Loucy (cell line): ENCODE results near the gene DYNC1LI1.

Experiments used
- H2AFZ ChIP-seq: fragments of 200-600 bp; sonication (generic); 2 replicates; pipeline ENCODE4 v1.6.0; 2016; ENCODE audit warnings: antibody characterized with exemption, mild to moderate bottlenecking, low read length, moderate library complexity
- H3F3A ChIP-seq: fragments of 200-600 bp; 2 replicates; pipeline ENCODE4 v1.6.0; 2016; ENCODE audit warnings: antibody characterized with exemption, low read depth, mild to moderate bottlenecking
- H3K27me3 ChIP-seq: fragments of 200-600 bp; sonication (generic); 2 replicates; pipeline ENCODE4 v1.6.1; 2014; ENCODE audit warnings: low read length, mild to moderate bottlenecking; ENCODE audit not compliant: insufficient read depth, poor library complexity, severe bottlenecking
- H3K36me3 ChIP-seq: fragments of 200-600 bp; sonication (generic); 2 replicates; pipeline ENCODE4 v1.6.1; 2016; ENCODE audit warnings: low read length; ENCODE audit not compliant: insufficient read depth
- H3K4me1 ChIP-seq: fragments of 200-600 bp; sonication (generic); 2 replicates; pipeline ENCODE4 v1.5.1; 2014; ENCODE audit warnings: low read length, mild to moderate bottlenecking; ENCODE audit not compliant: insufficient read depth, poor library complexity, severe bottlenecking
- H3K4me2 ChIP-seq: fragments of 200-600 bp; sonication (generic); 2 replicates; pipeline ENCODE4 v1.6.0; 2014; ENCODE audit warnings: antibody characterized with exemption, low read length, low read depth, mild to moderate bottlenecking; ENCODE audit not compliant: poor library complexity, severe bottlenecking
- H3K4me3 ChIP-seq: fragments of 200-600 bp; sonication (generic); 2 replicates; pipeline ENCODE4 v1.5.1; 2014; ENCODE audit warnings: low read length, mild to moderate bottlenecking, mixed read lengths; ENCODE audit not compliant: poor library complexity, severe bottlenecking
- H3K79me2 ChIP-seq: fragments of 200-600 bp; sonication (generic); 2 replicates; pipeline ENCODE4 v1.6.1; 2014; ENCODE audit warnings: low read length; ENCODE audit not compliant: insufficient read depth
- H3K9ac ChIP-seq: fragments of 200-600 bp; sonication (generic); 2 replicates; pipeline ENCODE4 v1.6.0; 2014; ENCODE audit warnings: mild to moderate bottlenecking, low read depth, low read length, moderate library complexity; ENCODE audit not compliant: poor library complexity, severe bottlenecking
- H3K9me2 ChIP-seq: fragments of 200-600 bp; sonication (generic); replicated peaks from 2 replicates; pipeline ENCODE4 v1.6.1; 2016; ENCODE audit warnings: low read depth, low read length, mixed read lengths
- H3K9me3 ChIP-seq: fragments of 200-600 bp; sonication (generic); 2 replicates; pipeline ENCODE4 v1.6.1; 2014; ENCODE audit warnings: mild to moderate bottlenecking, antibody characterized with exemption, low read length, low read depth; ENCODE audit not compliant: insufficient read depth
- H4K20me1 ChIP-seq: fragments of 200-600 bp; sonication (generic); 2 replicates; pipeline ENCODE4 v1.6.0; 2014; ENCODE audit warnings: antibody characterized with exemption, low read length, mild to moderate bottlenecking; ENCODE audit not compliant: insufficient read depth, poor library complexity, severe bottlenecking
- EZH2phosphoT487 ChIP-seq: fragments of 200-600 bp; IDR thresholded peaks from 2 replicates; pipeline ENCODE4 v1.6.1; 2018; ENCODE audit warnings: antibody characterized with exemption, mild to moderate bottlenecking, moderate library complexity, borderline replicate concordance
- TF ChIP-seq, protein P1 (sequence below): fragments of 200-600 bp; sonication (generic); conservative IDR thresholded peaks from 2 replicates; pipeline ENCODE4 v1.5.1; 2014; ENCODE audit warnings: mild to moderate bottlenecking, antibody characterized with exemption, low read length

The DYNC1LI1 gene

DNA sequence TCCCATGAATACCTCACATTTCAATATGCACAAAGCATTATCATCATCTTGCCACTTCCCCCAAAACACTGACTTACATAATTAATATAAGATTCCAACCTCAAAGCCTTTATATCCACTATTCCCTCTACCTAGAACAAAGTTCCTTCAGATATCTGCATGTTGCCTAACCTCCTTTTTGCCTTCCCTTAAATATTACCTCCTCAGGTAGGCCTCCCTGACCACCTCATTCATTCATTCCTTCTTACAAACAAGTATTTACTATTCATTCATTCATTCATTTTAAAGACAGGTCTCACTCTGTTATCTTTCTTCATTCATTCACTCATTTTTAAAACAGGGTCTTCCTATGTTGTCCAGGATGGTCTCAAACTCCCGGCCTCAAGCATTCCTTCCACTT lies 18.6 kb downstream of the DYNC1LI1 start:
- no peaks in the 10 kb centered on the region for H3K27me3 ChIP-seq
- no peak for TF ChIP-seq EZH2phosphoT487
- TF ChIP-seq, protein P1, sequence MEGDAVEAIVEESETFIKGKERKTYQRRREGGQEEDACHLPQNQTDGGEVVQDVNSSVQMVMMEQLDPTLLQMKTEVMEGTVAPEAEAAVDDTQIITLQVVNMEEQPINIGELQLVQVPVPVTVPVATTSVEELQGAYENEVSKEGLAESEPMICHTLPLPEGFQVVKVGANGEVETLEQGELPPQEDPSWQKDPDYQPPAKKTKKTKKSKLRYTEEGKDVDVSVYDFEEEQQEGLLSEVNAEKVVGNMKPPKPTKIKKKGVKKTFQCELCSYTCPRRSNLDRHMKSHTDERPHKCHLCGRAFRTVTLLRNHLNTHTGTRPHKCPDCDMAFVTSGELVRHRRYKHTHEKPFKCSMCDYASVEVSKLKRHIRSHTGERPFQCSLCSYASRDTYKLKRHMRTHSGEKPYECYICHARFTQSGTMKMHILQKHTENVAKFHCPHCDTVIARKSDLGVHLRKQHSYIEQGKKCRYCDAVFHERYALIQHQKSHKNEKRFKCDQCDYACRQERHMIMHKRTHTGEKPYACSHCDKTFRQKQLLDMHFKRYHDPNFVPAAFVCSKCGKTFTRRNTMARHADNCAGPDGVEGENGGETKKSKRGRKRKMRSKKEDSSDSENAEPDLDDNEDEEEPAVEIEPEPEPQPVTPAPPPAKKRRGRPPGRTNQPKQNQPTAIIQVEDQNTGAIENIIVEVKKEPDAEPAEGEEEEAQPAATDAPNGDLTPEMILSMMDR: no peak
- H3K4me3 ChIP-seq: no peak overlapping the region
- no peak overlapping the region for H3K9ac ChIP-seq
- no peaks in the 10 kb centered on the region for H3K9me2 ChIP-seq
- H3K4me1 ChIP-seq: peaks cover 7% of the 10 kb centered on the region
- peaks cover 94% of the 10 kb centered on the region for H3K79me2 ChIP-seq
- H3K4me2 ChIP-seq: peak overlapping the region; percentile 5
- no peaks in the 10 kb centered on the region for H3K9me3 ChIP-seq
- H4K20me1 ChIP-seq: peaks cover 76% of the 10 kb centered on the region
- H3F3A ChIP-seq: no peaks in the 10 kb centered on the region
- no peaks in the 10 kb centered on the region for H3K36me3 ChIP-seq
- H2AFZ ChIP-seq: no peak overlapping the region

GRCh38 chr3:32551496-32551895 lies 19.2 kb downstream of the DYNC1LI1 start:
- no peaks in the 10 kb centered on the region for H3K9me3 ChIP-seq
- no peaks in the 10 kb centered on the region for H3K9me2 ChIP-seq
- peaks cover 77% of the 10 kb centered on the region for H4K20me1 ChIP-seq
- H3K4me3 ChIP-seq: no peak overlapping the region
- H3K36me3 ChIP-seq: no peaks in the 10 kb centered on the region
- H3F3A ChIP-seq: no peaks in the 10 kb centered on the region
- H3K4me1 ChIP-seq: peaks cover 7% of the 10 kb centered on the region
- H2AFZ ChIP-seq: no peak overlapping the region
- H3K27me3 ChIP-seq: no peaks in the 10 kb centered on the region
- TF ChIP-seq, protein P1: no peak
- no peak for TF ChIP-seq EZH2phosphoT487
- H3K9ac ChIP-seq: no peak overlapping the region
- peak overlapping the region; percentile 5 for H3K4me2 ChIP-seq
- peaks cover 93% of the 10 kb centered on the region for H3K79me2 ChIP-seq

GRCh38 chr3:32551087-32551486 lies 19.6 kb downstream of the DYNC1LI1 start:
- H3K9me3 ChIP-seq: no peaks in the 10 kb centered on the region
- H3K79me2 ChIP-seq: peaks cover 93% of the 10 kb centered on the region
- no peaks in the 10 kb centered on the region for H3K36me3 ChIP-seq
- H3K27me3 ChIP-seq: no peaks in the 10 kb centered on the region
- H3F3A ChIP-seq: no peaks in the 10 kb centered on the region
- H3K4me3 ChIP-seq: no peak overlapping the region
- H3K4me1 ChIP-seq: peaks cover 7% of the 10 kb centered on the region
- H3K4me2 ChIP-seq: peak overlapping the region; percentile 5
- TF ChIP-seq, protein P1: no peak
- TF ChIP-seq EZH2phosphoT487: no peak
- no peak overlapping the region for H2AFZ ChIP-seq
- H3K9ac ChIP-seq: no peak overlapping the region
- peaks cover 76% of the 10 kb centered on the region for H4K20me1 ChIP-seq
- no peaks in the 10 kb centered on the region for H3K9me2 ChIP-seq
